GM12891 (cell line): ENCODE data around the gene HLTF.

Experiments
- POLR2A ChIP-seq: IDR thresholded peaks from 2 replicates; pipeline ENCODE4 v1.6.1; 2011; ENCODE audit warnings: low read depth, low read length, control low read depth
- POLR2AphosphoS5 ChIP-seq: IDR thresholded peaks from 2 replicates; pipeline ENCODE4 v1.6.1; 2011; ENCODE audit warnings: low read depth, low read length, control low read depth
- TAF1 ChIP-seq: IDR thresholded peaks from 2 replicates; pipeline ENCODE4 v1.6.1; 2011; ENCODE audit warnings: low read depth, low read length, control low read depth

DNA sequence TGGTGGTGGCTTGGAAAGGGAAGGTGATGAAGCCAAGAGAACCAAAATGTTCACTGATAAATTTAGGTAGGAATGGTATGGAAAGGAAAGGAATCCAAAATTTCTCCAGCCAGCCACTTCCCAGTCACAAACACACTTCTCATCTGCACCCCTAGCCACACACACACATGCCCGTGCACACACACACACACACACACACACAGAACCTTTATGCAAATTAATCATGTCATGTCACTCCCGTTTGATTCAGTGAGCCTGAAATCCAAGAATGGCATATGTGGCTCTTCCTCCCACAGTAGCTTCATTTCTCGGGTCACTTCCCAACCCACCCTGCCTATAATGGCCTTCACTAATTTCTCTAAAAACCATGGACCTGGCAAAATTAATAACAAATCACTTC, 3.1 kb upstream of the HLTF start:
- TF ChIP-seq POLR2A = no peak
- TF ChIP-seq POLR2AphosphoS5 = no peak
- no peak for TF ChIP-seq TAF1
